ENCODE results near the gene HAO1.

Gene HAO1

DNA sequence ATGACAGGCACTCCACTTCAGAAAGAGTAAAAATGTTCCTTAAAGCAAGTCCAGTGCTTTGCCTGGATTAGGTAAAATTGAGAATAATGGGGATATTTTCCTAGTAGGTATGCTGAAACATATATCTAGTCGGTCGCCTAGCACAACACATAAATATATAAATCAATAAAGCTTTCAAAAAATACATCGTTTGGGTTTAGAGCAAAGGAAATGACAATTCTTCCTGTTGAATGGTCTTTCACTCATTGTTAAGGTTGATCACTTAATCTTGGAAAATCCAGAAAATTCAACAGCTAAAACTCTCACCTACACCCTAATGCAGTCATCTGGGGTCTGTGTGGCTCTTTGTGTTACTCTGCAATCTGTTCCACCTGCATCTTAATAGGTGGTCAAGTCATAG lies 13.9 kb downstream of the HAO1 start:
- no peak for DNase-seq

DNA sequence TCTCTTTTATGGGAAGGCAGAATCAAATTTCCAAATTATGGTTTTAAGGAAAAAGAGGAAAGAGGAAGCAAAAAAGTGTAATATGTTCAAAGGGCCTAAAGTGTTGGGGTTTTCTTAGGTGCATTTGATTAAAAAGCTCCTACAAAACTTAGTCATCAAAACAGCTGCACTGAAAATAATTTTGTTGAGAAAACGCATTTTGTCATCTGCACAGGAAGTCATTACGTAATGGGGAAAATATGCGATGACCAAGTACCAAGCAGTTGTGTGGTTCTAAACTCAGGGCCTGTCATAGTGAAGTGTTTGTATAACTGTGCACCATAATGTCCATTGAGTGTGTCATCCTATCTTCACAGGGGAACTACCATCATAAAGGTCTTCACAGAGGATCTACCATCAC lies 15.6 kb downstream of the HAO1 start:
- no peak for DNase-seq

DNA sequence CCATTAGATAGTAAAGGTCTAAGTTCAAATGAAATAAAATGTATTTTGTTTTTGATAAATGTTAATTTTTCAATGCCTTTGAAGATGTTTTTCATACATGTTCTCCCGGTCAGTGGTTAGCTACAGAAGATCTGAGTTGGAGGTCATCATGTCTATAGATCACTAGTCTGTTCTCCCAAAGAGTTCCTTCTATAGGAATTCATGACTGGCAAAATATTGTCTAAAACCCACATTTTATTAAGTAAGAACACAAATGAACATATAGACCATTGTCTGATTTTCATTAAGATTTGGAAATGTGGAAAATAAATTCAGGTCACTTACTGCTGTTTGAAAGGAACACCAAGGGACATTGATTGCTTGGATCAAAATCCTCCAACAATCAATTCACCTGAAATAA lies 23.6 kb downstream of the HAO1 start:
- DNase-seq: no peak

DNA sequence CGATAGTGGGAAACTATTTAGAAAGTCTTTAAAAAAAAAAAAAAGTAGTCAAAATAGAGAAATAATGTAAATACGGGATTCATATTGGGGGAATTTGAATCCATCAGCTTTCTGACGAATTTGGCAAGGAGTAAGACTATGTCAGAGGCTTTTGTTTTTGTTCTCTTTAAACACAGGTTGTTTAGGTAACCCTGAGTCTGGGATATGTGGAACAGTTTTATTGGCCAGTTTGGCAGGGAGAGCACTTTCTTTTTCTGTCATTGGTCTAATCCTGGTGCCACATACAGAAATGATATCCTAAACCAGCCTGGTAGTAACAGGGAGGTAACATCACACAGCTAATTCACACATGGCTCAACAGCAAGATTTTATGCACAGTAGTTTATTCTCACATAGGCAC lies 27.7 kb downstream of the HAO1 start:
- no peak for DNase-seq

DNA sequence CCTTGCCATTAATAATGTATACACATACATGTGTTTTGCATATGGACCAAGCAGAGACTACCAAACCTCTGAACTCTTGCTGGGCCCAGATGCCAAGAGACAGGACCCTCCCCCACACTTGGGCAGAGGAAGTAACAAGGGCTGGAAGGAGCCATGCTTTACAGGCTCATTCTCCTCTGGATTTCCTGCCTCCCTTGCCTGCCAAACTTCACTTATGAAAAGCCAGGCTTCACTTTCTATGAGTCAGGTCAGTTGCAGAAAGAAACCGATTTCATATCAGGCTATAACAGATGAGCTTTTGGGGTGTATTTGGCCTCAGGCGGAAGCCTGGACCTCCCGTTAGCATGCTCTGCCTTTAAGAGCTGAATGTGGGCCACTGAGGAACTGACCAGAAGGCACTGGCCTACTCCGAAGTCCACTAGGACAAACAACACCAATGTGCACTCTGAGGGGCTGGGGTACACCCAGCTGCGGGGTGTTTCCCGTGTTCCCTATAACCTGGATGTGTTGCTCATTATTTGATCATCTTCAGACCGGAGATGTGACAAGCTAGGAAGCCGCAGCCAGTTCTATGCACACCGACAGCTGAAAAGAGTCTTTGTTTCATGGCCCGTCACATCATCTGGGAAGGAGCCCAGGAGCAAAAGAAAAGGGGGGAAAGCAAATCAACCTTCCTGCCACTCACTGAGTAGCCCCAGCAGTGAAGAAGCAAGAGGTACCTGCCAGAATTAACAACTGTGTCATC lies 28.5 kb downstream of the HAO1 start:
- DNase-seq: no peak

DNA sequence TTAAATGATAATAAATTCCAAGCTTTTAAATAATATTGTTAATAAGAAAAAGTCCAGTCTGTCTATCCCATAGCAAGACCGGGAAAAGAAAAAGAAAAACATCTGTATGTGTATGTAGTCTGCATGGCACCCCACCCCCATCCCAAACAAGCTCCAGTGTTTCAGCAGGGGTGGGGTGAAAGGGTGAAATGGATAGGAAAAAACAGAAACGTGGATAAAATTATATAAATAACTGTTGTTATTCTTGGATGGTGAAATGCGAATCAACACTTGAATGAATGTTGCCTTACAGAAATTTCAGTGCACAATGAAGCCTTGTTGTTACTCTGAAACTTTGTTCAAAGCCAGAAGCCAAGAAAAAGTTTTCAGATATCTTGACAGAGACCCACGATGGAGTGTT lies 31.4 kb downstream of the HAO1 start:
- DNase-seq: no peak

DNA sequence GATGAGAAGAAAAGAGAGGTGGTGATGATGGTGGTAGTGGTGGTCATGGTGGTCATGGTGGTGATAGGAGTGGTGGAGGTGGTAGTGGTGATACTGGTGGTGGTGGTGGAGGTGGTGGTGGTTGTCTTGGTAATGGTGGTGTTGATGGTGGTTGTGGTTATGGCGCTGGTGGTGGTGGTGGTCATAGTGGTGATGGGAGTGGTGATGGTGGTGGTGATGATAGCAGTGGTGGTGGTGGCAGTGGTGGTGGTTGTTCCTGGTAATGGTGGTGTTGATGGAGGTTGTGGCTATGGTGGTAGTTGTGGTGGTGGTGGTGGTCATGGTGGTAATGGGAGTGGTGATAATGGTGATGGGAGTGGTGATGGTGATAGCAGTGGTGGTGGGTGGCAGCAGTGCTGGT lies 36.8 kb downstream of the HAO1 start:
- DNase-seq: no peak

DNA sequence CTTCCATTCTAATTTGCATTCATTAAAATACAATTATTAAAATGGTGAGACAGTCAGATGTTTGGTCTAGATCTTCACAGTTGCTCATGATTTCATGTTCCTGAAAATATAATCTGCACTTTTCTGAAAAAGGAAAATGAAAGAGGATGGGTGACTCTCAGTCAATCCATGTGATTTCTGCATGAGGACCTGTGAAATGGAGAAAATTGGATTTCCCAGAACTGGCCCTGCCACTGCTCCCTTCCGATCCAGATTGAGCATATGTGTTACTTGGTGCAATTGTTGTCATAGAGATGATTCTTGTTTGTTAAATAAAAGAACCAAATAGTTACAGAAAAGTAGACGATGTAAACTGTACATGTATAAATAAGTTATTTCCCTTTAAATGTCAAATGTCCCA lies 37.4 kb downstream of the HAO1 start:
- no peak for DNase-seq

DNA sequence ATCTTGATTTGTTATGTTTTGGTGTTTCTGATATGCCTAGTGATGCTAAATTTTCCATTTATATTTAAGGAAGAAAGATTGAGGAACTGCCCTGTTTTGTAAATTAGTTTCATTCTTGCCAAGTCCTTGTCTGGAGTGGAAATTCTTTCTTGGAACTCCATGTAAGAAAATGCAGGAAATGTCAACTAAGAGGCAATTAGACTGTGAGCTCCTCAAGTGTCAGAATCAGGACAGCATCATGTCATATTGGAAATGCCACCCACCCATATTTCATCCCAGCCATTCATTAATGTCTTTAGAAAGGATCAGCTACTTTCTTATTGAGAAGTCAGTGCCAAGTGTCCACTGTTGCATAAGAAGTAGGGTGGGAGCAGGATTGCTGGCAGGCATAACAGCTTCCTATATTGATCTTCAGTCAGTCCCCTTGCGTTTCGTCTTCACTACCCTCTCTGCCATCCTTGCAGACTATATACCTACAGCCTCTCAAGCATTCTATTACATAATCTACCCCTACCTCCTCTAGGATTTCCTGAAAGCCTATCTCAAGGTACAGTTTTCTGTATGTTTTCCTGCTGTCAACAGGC lies 42.4 kb downstream of the HAO1 start:
- DNase-seq: no peak

DNA sequence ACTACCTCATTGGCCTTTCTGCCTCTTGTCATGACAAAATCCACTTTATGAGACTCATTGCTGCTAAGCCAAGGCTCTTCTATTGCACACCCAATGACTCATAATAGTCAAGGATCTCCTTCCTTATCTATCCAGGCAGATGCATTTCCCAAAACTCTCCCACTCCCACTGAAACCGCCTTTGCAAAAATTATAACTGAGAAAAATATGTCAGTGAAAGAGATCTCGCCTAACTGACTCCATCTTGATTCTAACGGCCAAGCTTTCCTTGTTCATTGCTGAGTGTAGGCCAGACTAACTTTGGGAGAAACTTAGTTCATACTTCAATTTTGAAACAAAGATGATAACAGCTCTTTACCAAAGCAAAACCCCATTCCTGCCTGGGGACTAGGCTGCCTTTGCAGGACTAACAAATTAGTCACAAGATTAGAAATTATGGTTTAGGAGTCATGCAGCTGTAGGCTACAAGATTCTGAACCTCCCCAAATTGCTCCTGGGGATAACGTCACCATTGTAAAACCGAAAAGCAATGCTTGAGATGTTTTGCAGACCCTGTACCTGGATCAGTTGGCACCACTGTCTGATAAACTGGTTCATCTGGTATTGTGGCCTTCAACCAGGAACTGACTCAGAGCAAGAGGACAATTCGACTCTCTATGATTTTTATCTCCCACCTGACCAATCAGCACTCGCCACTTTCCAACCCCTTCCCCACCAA lies 47.1 kb downstream of the HAO1 start:
- no peak for DNase-seq

DNA sequence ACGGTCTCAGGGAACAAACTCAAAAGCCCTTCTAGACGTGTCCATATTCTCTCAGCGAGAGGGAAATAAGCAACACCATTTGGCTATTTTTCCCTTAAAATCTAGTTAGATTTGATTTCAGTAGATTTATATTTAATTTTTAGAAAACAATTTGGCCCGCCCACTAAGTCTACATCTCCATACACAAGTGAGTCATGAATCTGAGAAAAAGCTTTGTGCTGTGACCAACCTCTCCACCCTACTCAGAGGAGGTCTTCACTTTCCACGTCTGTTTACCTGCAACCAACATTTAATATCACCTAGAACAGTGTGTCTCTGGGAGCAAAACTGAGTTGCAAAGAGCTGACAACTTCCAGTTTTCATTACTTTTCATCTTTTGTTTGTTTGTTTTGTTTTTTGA lies 48.6 kb downstream of the HAO1 start:
- no peak for DNase-seq

DNA sequence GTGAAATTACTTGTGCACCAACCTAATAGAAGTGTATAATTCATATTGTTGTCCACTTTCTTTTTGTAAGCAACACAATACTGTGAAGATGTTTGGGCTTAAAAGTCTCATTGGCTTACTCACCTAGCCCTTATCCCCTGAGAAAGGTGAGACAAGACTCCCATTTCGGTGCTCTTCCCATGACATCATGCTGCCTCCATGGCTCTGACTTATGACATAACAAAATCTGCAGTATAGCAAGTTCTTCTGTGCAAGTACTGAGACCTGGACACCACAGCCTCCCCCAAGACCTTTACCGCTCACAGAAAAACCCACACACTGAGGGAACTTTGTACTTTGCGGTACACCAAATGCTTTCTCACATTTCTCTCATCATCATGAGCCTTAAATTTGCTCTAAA lies 50.5 kb downstream of the HAO1 start:
- no peak for DNase-seq

DNA sequence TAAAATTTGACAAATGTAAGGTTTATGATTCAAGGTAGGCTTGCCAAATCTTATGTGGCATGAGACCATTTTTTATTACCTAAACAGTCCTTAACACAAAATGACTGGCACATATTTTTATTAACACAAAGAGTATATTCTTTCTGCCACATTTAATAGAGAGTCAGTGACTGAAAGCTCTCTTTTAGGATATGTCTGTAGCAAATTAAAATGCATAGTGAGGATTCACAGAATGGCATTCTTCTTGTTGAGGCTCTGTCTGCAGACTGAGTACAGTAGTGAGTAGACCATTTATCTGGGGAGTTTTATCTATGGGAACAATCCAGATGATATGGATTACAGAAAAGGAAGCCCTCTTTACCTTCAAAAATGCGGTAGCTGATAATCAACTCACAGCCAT lies 56.5 kb downstream of the HAO1 start:
- no peak for DNase-seq

DNA sequence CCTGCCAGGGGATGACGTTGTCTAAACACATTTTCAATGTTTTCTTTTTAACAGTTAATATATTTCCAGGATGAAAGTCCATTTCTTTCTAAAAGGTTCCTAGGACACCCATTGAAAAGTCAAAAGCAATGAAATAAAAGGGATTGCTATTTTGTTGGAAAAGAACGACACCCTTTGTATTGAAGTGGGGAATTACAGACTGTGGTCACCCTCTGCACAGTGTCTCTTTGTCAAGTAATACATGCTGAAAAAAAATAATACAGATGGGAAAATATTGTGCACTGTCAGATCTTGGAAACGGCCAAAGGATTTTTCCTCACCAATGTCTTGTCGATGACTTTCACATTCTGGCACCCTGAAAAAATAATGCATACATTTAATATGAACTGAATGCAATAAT lies 56.9 kb downstream of the HAO1 start:
- DNase-seq: no peak

DNA sequence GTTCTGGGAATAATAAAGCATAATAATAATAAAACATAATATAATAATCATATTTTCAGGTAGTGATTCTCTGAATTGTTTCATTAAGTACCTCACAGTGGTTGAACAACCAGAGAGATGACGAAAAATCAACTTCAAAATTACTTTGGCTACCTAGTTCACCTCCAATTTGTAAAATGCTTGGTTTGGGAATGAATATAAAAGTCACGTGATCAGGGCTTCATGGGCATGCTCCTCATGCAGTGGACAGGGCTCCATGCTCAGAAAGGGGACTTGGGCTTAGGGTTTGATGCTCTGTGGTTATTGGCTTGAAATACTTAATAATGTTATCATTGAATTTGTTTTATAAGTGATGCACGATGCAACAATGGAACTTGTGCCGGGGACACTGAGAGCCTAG lies 58.2 kb downstream of the HAO1 start:
- no peak for DNase-seq

DNA sequence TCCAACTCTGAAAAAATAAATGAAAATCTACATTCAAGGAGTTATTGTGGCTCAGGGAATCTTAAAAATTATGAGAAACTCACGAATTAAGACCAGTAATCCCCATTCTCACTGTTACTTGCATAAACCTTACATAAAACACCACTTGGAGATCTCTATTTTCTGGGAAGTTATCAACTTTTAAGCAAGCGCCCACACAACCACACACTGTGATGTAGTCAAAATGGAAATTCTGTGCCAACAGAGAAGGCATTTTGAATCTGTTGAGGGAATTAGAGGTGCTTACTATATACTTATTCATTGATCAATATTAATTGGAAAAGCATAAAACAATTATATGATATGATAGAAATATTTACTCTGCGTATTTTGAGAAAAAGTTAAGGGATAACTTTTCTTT lies 58.7 kb downstream of the HAO1 start:
- DNase-seq: no peak

DNA sequence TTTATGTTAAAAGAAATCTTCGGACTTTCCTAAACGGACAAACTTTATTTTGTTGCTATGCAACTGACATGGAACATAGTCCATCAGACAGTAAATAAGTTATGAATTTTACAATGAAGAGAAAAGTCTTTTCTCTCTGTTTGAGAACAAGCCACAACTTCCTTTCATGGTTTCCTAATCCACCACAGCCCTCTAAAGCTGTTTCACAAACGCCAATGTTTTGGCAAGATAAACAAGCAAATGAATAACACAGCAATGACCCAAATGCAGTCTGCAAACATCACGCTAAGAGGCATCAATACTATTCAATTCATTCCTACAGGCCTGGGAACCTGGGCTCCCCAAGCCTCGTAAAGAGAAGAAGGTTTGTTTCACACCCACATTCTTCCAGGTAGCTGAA lies 60.4 kb downstream of the HAO1 start:
- DNase-seq: no peak

DNA sequence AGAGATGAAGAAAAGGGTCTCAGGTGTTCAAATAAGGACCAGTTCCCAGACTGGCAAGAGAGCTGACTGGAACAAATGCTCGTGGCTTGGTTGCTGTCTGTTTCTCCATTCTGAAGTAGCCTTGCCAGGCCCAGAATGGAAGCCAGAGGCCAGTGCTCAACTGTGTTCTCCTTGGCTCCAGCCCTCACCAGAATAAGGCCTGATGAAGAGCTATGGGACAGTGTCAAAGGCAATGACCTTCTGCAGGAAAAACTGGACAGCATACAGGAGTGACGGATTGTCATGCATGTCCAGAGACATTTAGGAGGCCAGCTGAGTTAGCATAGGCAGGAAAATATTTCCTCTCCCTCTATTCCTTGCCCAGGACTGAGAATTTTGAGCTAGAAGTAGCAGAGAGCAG lies 72.2 kb downstream of the HAO1 start:
- DNase-seq: no peak

DNA sequence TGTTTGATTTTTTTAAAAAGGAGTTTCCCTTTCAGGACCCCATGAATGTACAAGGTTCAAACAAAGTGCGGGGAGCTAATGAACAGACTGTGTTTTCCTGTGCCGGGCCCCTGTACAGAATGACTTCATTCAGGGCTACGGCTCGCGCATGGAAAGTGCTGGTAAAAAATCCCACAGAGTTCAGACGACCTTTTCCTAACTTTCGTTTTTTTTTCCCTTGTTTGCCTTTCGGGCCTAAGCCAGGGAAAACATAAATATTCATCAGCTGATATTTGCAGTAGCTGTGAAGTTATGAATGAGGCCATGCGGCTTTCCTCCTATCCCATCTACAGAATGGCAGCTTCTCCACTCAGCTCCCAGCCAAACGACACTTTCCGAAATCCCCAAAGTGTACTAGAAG lies 74.0 kb downstream of the HAO1 start:
- no peak for DNase-seq

DNA sequence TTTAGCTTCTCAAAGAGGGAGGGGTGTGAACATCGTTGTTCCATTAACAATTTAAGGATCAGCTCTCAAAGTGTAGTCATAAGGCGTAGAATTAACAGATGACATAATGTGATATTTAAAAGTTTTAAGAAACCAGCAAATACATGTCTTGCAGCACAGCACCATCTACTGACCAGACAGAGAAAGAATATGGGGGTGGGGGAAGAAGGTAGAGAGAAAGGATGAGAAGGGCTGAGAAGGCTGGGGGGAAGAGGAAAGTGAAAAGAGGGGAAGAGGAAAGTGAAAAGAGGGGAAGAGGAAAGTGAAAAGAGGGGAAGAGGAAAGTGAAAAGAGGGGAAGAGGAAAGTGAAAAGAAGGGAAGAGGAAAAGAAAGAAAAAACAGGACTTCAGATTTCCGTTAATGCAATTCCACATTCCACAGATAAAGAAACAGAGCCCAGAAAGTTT lies 80.9 kb downstream of the HAO1 start:
- DNase-seq: no peak

DNA sequence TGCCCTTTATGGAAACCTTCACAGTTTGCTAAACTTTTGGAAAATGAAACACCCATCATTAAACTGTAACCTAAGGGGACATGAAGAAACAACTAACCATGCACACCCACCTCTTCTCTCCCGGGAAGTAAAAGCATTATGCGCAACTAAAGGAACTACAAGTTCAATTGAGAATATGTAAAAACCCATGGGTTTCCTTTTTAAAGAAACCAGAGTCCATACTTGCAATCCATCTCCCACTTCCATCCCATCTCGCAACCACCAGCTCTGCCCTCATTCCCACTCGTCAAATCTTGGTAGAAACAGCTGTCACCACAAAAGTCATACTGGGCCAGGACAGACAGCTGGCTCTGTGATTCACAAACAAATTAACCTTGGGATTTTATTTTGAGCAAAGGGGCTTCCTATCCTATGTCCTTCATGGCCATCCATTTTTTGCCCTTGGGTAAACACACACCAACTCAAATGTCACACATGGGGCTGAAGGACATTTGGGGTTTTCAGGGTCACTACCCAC lies 81.5 kb downstream of the HAO1 start:
- no peak for DNase-seq

DNA sequence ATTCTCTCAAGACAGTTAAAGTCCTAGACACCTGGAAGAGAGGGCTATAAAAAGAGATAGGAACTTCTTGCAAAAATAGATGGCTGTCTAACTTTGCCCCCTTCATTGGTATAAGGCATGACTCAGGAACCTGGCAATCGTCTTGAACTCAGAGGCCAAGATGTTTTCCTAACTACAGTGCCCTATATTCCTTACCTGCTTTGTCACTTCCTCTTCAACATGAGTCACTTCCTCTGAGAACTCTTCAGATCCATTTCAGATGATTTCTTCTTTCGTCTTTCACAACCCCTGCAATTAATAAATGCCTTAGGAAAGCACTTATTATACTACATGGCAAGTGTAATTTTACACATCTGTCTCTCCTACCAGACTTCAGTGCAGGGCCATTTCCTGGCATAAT lies 83.5 kb downstream of the HAO1 start:
- no peak for DNase-seq

DNA sequence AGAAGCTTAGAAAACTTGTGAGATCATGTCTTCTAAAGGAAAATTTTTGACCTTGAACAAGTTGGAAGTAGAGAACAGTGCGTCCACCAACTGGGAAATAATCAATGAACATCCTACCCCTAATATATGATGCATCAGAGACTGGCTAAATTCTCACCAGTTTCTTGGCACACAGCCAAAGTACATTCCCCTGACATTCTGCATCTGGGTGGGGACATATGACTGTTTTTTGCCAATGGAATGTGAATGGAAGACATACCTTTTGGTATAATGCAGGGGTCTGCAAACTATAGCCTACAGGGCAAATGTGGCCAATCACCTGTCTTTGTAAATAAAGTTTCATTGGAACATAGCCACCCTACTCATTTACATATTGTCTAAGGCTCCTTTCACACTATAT lies 84.7 kb downstream of the HAO1 start:
- DNase-seq: no peak

DNA sequence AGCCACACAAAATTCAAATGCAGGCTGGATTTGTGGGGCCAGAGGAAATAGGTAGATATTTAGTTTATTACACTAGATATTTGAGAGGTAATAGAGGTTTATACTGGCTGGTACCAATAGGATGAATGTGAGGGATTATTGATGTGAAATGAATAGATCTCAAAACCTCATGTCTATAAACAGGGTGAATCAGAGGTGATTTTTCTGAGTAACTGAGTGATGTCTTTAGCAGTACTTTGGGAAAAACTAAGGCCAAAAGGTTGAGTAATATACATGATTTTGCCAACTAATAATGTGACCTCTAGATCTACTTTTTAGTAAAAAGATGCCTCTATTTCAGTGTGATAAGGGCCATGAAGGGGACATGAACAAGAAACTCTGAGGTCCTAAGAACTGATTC lies 86.8 kb downstream of the HAO1 start:
- no peak for DNase-seq
